ENCODE measurements around the gene EEF1AKMT3.
A peak's percentile ranks its signal among the peaks of the same experiment; 100 is the strongest.

- TF ChIP-seq CTCF (IDR thresholded peaks at IDR 0.05; ENCODE audit: low read depth, low read length, missing input control), result no peak
- no peak for TF ChIP-seq JUND (IDR thresholded peaks at IDR 0.05)
- TF ChIP-seq SP1 (IDR thresholded peaks at IDR 0.05), result peak; percentile 81
- peak; percentile 66 for TF ChIP-seq REST (IDR thresholded peaks at IDR 0.05)
- TF ChIP-seq MAX (IDR thresholded peaks at IDR 0.05), result peak; percentile 92
- no peak for TF ChIP-seq ZBTB33 (IDR thresholded peaks at IDR 0.05)
- peak; percentile 30 to 37 for TF ChIP-seq HNF4A (conservative IDR thresholded peaks at IDR 0.05)
- TF ChIP-seq FOXA1 (IDR thresholded peaks at IDR 0.05), result peak; percentile 29
- TF ChIP-seq GABPA (IDR thresholded peaks at IDR 0.05 in 1 of 2, conservative IDR thresholded peaks at IDR 0.05 in 1 of 2), result peak in 1 of 2 donors; percentile 88
- TF ChIP-seq RAD21 (IDR thresholded peaks at IDR 0.05), result no peak
- TF ChIP-seq ATF3 (IDR thresholded peaks at IDR 0.05), result peak; percentile 22
These were observed 20.4 kb upstream of the EEF1AKMT3 start, which contains the start of gene CDK4 for GRCh38 chr12:57751788-57752667.

Measured in liver (tissue), 3 donors.